Heart left ventricle (tissue), 16 donors: ENCODE data around the gene MAN1C1. TPM values are rescaled to one million over a fixed set of nuclear protein-coding genes. Genes with fewer than 3 reads are reported as not detected.

Source experiments
- ATAC-seq, 4 donors: fragments of 200-7000 bp; cut with Tn5 transposase; one replicate each; pipeline ENCODE4 v1.9.1; 2020 to 2022; ENCODE audit warnings: moderate library complexity in 4 of 4, mild to moderate bottlenecking in 3 of 4, moderate number of reproducible peaks in 1 of 4
- DNase-seq, 5 donors: peaks; one replicate each; pipeline ENCODE4 v3.0.0-alpha.2; 2020
- H3K27ac ChIP-seq, 12 donors: fragments of 200-600 bp; sonication (generic) in 4 of 12; one replicate each; pipeline versions ENCODE4 v1.5.0 to v1.8.0; 2016 to 2022; ENCODE audit warnings: mild to moderate bottlenecking in 2 of 12
- H3K27me3 ChIP-seq, 9 donors: fragments of 200-600 bp; sonication (generic) in 2 of 9; one replicate each; pipeline versions ENCODE4 v1.5.1 to v1.8.0; 2016 to 2022; ENCODE audit warnings: mild to moderate bottlenecking in 3 of 9
- H3K36me3 ChIP-seq, 9 donors: fragments of 200-600 bp; sonication (generic) in 2 of 9; one replicate each; pipeline versions ENCODE4 v1.5.0 to v1.8.0; 2018 to 2022; ENCODE audit warnings: mild to moderate bottlenecking in 2 of 9
- H3K4me1 ChIP-seq, 12 donors: fragments of 200-600 bp; sonication (generic) in 4 of 12; one replicate each; pipeline versions ENCODE4 v1.5.0 to v1.8.0; 2016 to 2022; ENCODE audit warnings: mild to moderate bottlenecking in 3 of 12
- H3K4me3 ChIP-seq, 12 donors: fragments of 200-600 bp; sonication (generic) in 4 of 12; one replicate each; pipeline versions ENCODE4 v1.5.0 to v1.8.0; 2017 to 2022; ENCODE audit warnings: mild to moderate bottlenecking in 9 of 12, moderate library complexity in 4 of 12
- H3K9me3 ChIP-seq, 12 donors: fragments of 200-600 bp; sonication (generic) in 4 of 12; one replicate each; pipeline versions ENCODE4 v1.5.0 to v1.8.0; 2016 to 2022; ENCODE audit warnings: mild to moderate bottlenecking in 1 of 12
- CTCF ChIP-seq, 12 donors: fragments of 200-600 bp; sonication (generic) in 4 of 12; IDR thresholded peaks; one replicate each; pipeline versions ENCODE4 v1.5.0 to v1.8.0; 2018 to 2022; ENCODE audit warnings: antibody characterized with exemption in 12 of 12, mild to moderate bottlenecking in 5 of 12
- POLR2A ChIP-seq, 2 donors: fragments of 450-650 bp; IDR thresholded peaks; one replicate each; pipeline ENCODE4 v1.6.1; 2017; ENCODE audit warnings: antibody characterized with exemption in 2 of 2, mild to moderate bottlenecking in 2 of 2, moderate library complexity in 2 of 2
- WGBS, 4 donors: extraction: QIAGEN DNeasy Blood & Tissue Kit in 2 of 4; methylation state at CpG; one replicate each; pipeline versions ENCODE4 v1.1.5 to v1.1.7; 2013 to 2018; 5-methylcytosine and 5-hydroxymethylcytosine counted together
- intact Hi-C, 10 donors: fragments of 100-400 bp; cut with DNase I; formaldehyde crosslinking; loops; one replicate each; pipeline versions ENCODE4 v1.11.1 to v1.14.2; 2022
- polyA plus RNA-seq, 2 donors: library from polyadenylated mRNA; stranded (reverse); fragments of 200-250 nt; gene quantifications; one replicate each; pipeline ENCODE4 v1.2.3, GENCODE V29; 2013
- total RNA-seq, 9 donors: library from RNA; depleted of rRNA in 2 of 9; stranded (reverse); fragments of >200 nt in 2 of 9; fragmentation: NEBNext Ultra II Directional in 3 of 9; extraction: Animal tissue kit (Norgen Biotek cat#: 25700) in 3 of 9; gene quantifications; one replicate each; pipeline versions ENCODE4 v1.1.0 to v1.2.4, GENCODE V29; 2016 to 2023
- donor health status: ischemic (EF 13 %, LVEDD 7.1; RV severe dilation, severe dysfunction).
- donor health status: healthy with polysubstance abuse.
- donor health status: DM: no; HTN: yes; CAD: no.
- donor health status: DM: no; HTN: no; CAD: no.
- donor health status: ischemic (EF 25% LVEDD 6.9; RV normal size, moderate dysfunction).
- donor health status: ischemic (EF 25% LVEDD 5.7; RV mildly dilated, moderate dysfunction).
- donor health status: healthy.
- donor health status: DM: yes; HTN: yes; CAD: no.
- donor health status: ischemic (EF 35%, LVEDD 5.7; RV mildly dilated, moderate dysfunction).
- donor health status: nonischemic (EF 11% LVEDD 7.7; RV severe dilation, severe dysfunction).
- donor health status: DM: yes; HTN: yes; CAD: no.
- donor health status: PGD.
- donor health status: ischemic (EF 29% LVEDD 5.4; RV normal size, mild dysfunction).
- donor health status: nonischemic (EF 23%, LVEDD 6.1; RV moderate dilation, normal function).

Gene MAN1C1
- total and polyA plus RNA-seq, 11 donors, result 7.7 to 25.7 (median 14.7) TPM

- Histone ChIP-seq H3K4me1 (peaks cover 0 to 8% (median 0%) of the 10 kb centered on the region in 12 donors), H3K27me3 (no peaks in the 10 kb centered on the region), H3K36me3 (no peaks in the 10 kb centered on the region), H3K4me3 (no peak overlapping the region), H3K27ac (no peak overlapping the region), H3K9me3 (no peaks in the 10 kb centered on the region)
- 73 to 83% (median 78%) methylated on average over 19 of the region's 19 CpGs for whole genome bisulfite sequencing, 4 donors
- intact Hi-C loops, result no loop called here
- TF ChIP-seq CTCF (IDR thresholded peaks at IDR 0.05) (no peak), POLR2A (IDR thresholded peaks at IDR 0.05) (no peak)
- ATAC-seq (no peak), DNase-seq (no peak)
Measured at GRCh38 chr1:25579292-25580252, 37.0 kb upstream of the MAN1C1 start.

- H3K9me3 ChIP-seq, result no peaks in the 10 kb centered on the region
- H3K4me3 ChIP-seq, result no peak overlapping the region
- H3K27me3 ChIP-seq, result no peaks in the 10 kb centered on the region
- no peak for DNase-seq
- H3K4me1 ChIP-seq, result peaks cover 0 to 8% (median 0%) of the 10 kb centered on the region in 12 donors
- H3K36me3 ChIP-seq, result no peaks in the 10 kb centered on the region
- 73 to 80% (median 75%) methylated on average over 6 of the region's 6 CpGs for WGBS, 4 donors
- TF ChIP-seq POLR2A (IDR thresholded peaks at IDR 0.05) (no peak), CTCF (IDR thresholded peaks at IDR 0.05) (no peak)
- intact Hi-C loops, result no loop called here
- peak in 2 of 4 donors; percentile 12 to 17 for ATAC-seq
- no peak overlapping the region for H3K27ac ChIP-seq
Measured at GRCh38 chr1:25580927-25581326, 35.7 kb upstream of the MAN1C1 start.

GRCh38 chr1:25581764-25582163, 34.8 kb upstream of the MAN1C1 start:
- TF ChIP-seq CTCF (IDR thresholded peaks at IDR 0.05) (no peak), POLR2A (IDR thresholded peaks at IDR 0.05) (no peak)
- Histone ChIP-seq H3K27me3 (no peaks in the 10 kb centered on the region), H3K36me3 (no peaks in the 10 kb centered on the region), H3K4me1 (peaks cover 0 to 8% (median 0%) of the 10 kb centered on the region in 12 donors), H3K4me3 (no peak overlapping the region), H3K27ac (no peak overlapping the region), H3K9me3 (no peaks in the 10 kb centered on the region)
- DNase-seq, result no peak
- intact Hi-C loops, result no loop called here
- ATAC-seq, result peak in 2 of 4 donors; percentile 29 to 44
- 77 to 87% (median 78%) methylated on average over 4 to 5 of the region's 5 CpGs for WGBS, 4 donors

GRCh38 chr1:25583519-25584370, 32.8 kb upstream of the MAN1C1 start:
- Histone ChIP-seq H3K27me3 (no peaks in the 10 kb centered on the region), H3K4me3 (no peak overlapping the region), H3K27ac (no peak overlapping the region), H3K36me3 (no peaks in the 10 kb centered on the region), H3K9me3 (no peaks in the 10 kb centered on the region), H3K4me1 (peaks cover 0 to 8% (median 0%) of the 10 kb centered on the region in 12 donors)
- 73 to 81% (median 79%) methylated on average over 13 to 14 of the region's 14 CpGs for WGBS, 4 donors
- TF ChIP-seq POLR2A (IDR thresholded peaks at IDR 0.05) (no peak), CTCF (IDR thresholded peaks at IDR 0.05) (no peak)
- ATAC-seq, result no peak
- intact Hi-C loops, result no loop called here
- no peak for DNase-seq
